Measurements from ENCODE around the gene FAM110C.

- TF ChIP-seq CTCF (IDR thresholded peaks at IDR 0.05): no peak
- no peak for TF ChIP-seq POLR2A (IDR thresholded peaks at IDR 0.05; ENCODE audit: low read depth)
- no peak for TF ChIP-seq EP300 (IDR thresholded peaks at IDR 0.05)
Measured at GRCh38 chr2:25543-25942, 20.8 kb downstream of the FAM110C start.

All from esophagus muscularis mucosa (tissue), 4 donors.